GM23338 (cell line): ENCODE results near the gene TREM1. TPM values are rescaled to one million over a fixed set of nuclear protein-coding genes. Genes with fewer than 3 reads are reported as not detected.

Experiments used
- ATAC-seq: fragments of 200-7000 bp; cut with Tn5 transposase; 3 replicates; pipeline ENCODE4 v1.9.1; 2020
- DNase-seq: peaks from one replicate; pipeline ENCODE4 v3.0.0-alpha.2; 2015; ENCODE audit warnings: low spot score
- H2AFZ ChIP-seq: fragments of 200-600 bp; sonication (generic); 2 replicates; pipeline ENCODE4 v1.8.0; 2016; ENCODE audit warnings: antibody characterized with exemption, mild to moderate bottlenecking, moderate library complexity
- H3F3A ChIP-seq: fragments of 200-600 bp; sonication (generic); replicated peaks from 2 replicates; pipeline ENCODE4 v1.8.0; 2017; ENCODE audit warnings: antibody characterized with exemption, mixed run types, low read depth
- H3K27ac ChIP-seq: fragments of 200-600 bp; sonication (generic); 2 replicates; pipeline ENCODE4 v1.6.1; 2016; ENCODE audit warnings: low read depth
- H3K27me3 ChIP-seq: fragments of 200-600 bp; sonication (generic); 2 replicates; pipeline ENCODE4 v1.8.0; 2016; ENCODE audit warnings: mild to moderate bottlenecking, mixed run types, moderate library complexity; ENCODE audit not compliant: insufficient read depth
- H3K36me3 ChIP-seq: fragments of 200-600 bp; sonication (generic); 2 replicates; pipeline ENCODE4 v1.8.0; 2016; ENCODE audit warnings: mild to moderate bottlenecking; ENCODE audit not compliant: insufficient read depth
- H3K4me1 ChIP-seq: fragments of 200-600 bp; sonication (generic); 2 replicates; pipeline ENCODE4 v1.8.0; 2016; ENCODE audit warnings: mild to moderate bottlenecking, moderate library complexity; ENCODE audit not compliant: insufficient read depth
- H3K4me2 ChIP-seq: fragments of 200-600 bp; sonication (generic); 2 replicates; pipeline ENCODE4 v1.7.1; 2017; ENCODE audit warnings: mixed run types
- H3K4me3 ChIP-seq: fragments of 200-600 bp; sonication (generic); 2 replicates; pipeline ENCODE4 v1.6.1; 2016; ENCODE audit warnings: mixed run types
- H3K79me2 ChIP-seq: fragments of 200-600 bp; sonication (generic); replicated peaks from 2 replicates; pipeline ENCODE4 v1.8.0; 2017; ENCODE audit warnings: mild to moderate bottlenecking; ENCODE audit not compliant: insufficient read depth
- H3K9me2 ChIP-seq: fragments of 200-600 bp; sonication (generic); 2 replicates; pipeline ENCODE4 v1.8.0; 2017; ENCODE audit not compliant: insufficient read depth
- H4K20me1 ChIP-seq: fragments of 200-600 bp; sonication (generic); replicated peaks from 2 replicates; pipeline ENCODE4 v1.8.0; 2017; ENCODE audit warnings: mild to moderate bottlenecking; ENCODE audit not compliant: insufficient read depth
- H3K27ac Mint-ChIP-seq: 2 replicates; pipeline ENCODE4 v1.8.0; 2020; ENCODE audit warnings: inconsistent platforms, mild to moderate bottlenecking, moderate library complexity, mixed read lengths
- H3K27me3 Mint-ChIP-seq: 3 replicates; pipeline ENCODE4 v1.8.0; 2022; ENCODE audit warnings: low read depth, mild to moderate bottlenecking, moderate library complexity, mixed read lengths, inconsistent platforms; ENCODE audit not compliant: insufficient read depth, poor library complexity
- H3K36me3 Mint-ChIP-seq: 3 replicates; pipeline ENCODE4 v1.8.0; 2021; ENCODE audit warnings: low read depth, mild to moderate bottlenecking, inconsistent platforms, moderate library complexity, mixed read lengths
- H3K4me1 Mint-ChIP-seq: 3 replicates; pipeline ENCODE4 v1.8.0; 2020; ENCODE audit warnings: mild to moderate bottlenecking, inconsistent platforms, mixed read lengths
- H3K4me3 Mint-ChIP-seq: 3 replicates; pipeline ENCODE4 v1.8.0; 2021; ENCODE audit warnings: moderate library complexity, mild to moderate bottlenecking, inconsistent platforms, mixed read lengths
- H3K9me3 Mint-ChIP-seq: 3 replicates; pipeline ENCODE4 v1.8.0; 2020; ENCODE audit warnings: moderate library complexity, mild to moderate bottlenecking, inconsistent platforms, mixed read lengths
- ETS1 ChIP-seq: IDR thresholded peaks from 2 replicates; pipeline ENCODE4 v1.6.1; 2016; ENCODE audit warnings: antibody characterized with exemption
- EZH2 ChIP-seq: fragments of 200-600 bp; sonication (generic); IDR thresholded peaks from one replicate; pipeline ENCODE4 v1.8.0; 2017; ENCODE audit warnings: antibody characterized with exemption, mild to moderate bottlenecking, low read depth; ENCODE audit not compliant: unreplicated experiment
- JUNB ChIP-seq: IDR thresholded peaks from one replicate; pipeline ENCODE4 v1.6.1; 2016; ENCODE audit warnings: antibody characterized with exemption; ENCODE audit not compliant: unreplicated experiment
- NANOG ChIP-seq: IDR thresholded peaks from 2 replicates; pipeline ENCODE4 v1.6.1; 2016; ENCODE audit warnings: antibody characterized with exemption, borderline replicate concordance
- STAT1 ChIP-seq: IDR thresholded peaks from one replicate; pipeline ENCODE4 v1.6.1; 2016; ENCODE audit warnings: antibody characterized with exemption; ENCODE audit not compliant: unreplicated experiment
- ZNF462 ChIP-seq: fragments of 250-450 bp; sonication (Bioruptor Pico); IDR thresholded peaks from 2 replicates; pipeline ENCODE4 v1.5.0; 2020; ENCODE audit warnings: mild to moderate bottlenecking, moderate library complexity
- polyA plus RNA-seq: library from polyadenylated mRNA; unstranded; fragments of >200 nt; fragmentation: Nextera tagmentation; extraction: Ambion mirVana; gene quantifications from 2 replicates; pipeline ENCODE4 v1.2.1, GENCODE V29; 2016
- small RNA-seq: library from RNA; depleted of rRNA; stranded (forward); fragments of <200 nt; gene quantifications from one replicate; pipeline ENCODE3, GENCODE V24; 2014; ENCODE audit warnings: low replicate concordance
- total RNA-seq: library from RNA; depleted of rRNA; stranded (reverse); fragments of >200 nt; shearing (Covaris generic); gene quantifications from 2 replicates; pipeline ENCODE4 v1.2.3, GENCODE V29; 2014; rRNA removed

The TREM1 gene
- total and polyA plus RNA-seq, 2 experiments from 2014 or later, result not detected

DNA sequence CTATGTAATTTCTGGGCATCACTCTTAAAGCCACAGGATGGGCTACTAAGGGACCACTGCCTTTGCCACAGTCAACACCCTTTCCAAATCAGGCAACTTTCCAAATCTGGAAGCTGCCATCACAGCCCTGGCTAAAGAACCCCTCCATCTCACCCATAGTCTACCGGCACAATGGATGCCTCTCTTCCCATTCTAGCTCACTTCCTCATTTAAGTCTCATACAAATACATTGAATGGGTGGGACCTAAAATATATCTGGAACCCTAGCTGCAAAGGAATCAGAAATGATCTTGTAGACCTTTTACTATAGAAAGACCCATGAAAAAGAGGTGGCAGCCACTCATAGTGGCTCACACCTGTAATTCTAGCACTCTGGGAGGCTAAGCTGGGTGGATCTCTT lies 61.7 kb downstream of the TREM1 start:
- peaks cover 8% of the 10 kb centered on the region for H3K4me1 Mint-ChIP-seq
- H3K36me3 Mint-ChIP-seq, result no peaks in the 10 kb centered on the region; the same call in 2 of the 3 replicates
- Histone ChIP-seq H3K4me1 (no peaks in the 10 kb centered on the region), H3K4me2 (no peak overlapping the region), H2AFZ (no peak overlapping the region), H4K20me1 (no peaks in the 10 kb centered on the region), H3K27me3 (no peaks in the 10 kb centered on the region), H3K36me3 (no peaks in the 10 kb centered on the region), H3K4me3 (no peak overlapping the region), H3F3A (no peaks in the 10 kb centered on the region), H3K79me2 (no peaks in the 10 kb centered on the region), H3K27ac (no peak overlapping the region), H3K9me2 (0 out of 2 replicates have a peak, but pooled peaks cover 5% of the 10 kb centered on the region)
- DNase-seq (no peak), ATAC-seq (no peak)
- peaks cover 7% of the 10 kb centered on the region; the same call in 1 of the 3 replicates for H3K9me3 Mint-ChIP-seq
- no peak overlapping the region for H3K27ac Mint-ChIP-seq
- H3K27me3 Mint-ChIP-seq, result peaks cover 8% of the 10 kb centered on the region
- no peak overlapping the region for H3K4me3 Mint-ChIP-seq
- TF ChIP-seq ZNF462 (CRISPR knock-in tag), result no peak
- TF ChIP-seq NANOG, result no peak
- no peak for TF ChIP-seq EZH2
- TF ChIP-seq STAT1, result no peak
- no peak for TF ChIP-seq JUNB
- no peak for TF ChIP-seq ETS1

Small RNA genes lying within 50 kb of the gene (small RNA-seq; reads per million reads assigned to genes)
- not detected for gene AL391903.2
- gene AL391903.3, result not detected
- gene RNA5SP207, result 0.20 reads per million
- not detected for gene RNU6-643P

Other genes with a start within 250 kb of the TREM1 start
- 1.2 and 2.4 TPM in 2 replicates for gene UNC5CL, start 247.5 kb downstream of the TREM1 start, total RNA-seq
- gene UNC5CL, start 247.5 kb downstream of the TREM1 start, polyA plus RNA-seq, result 0.57 and 0.87 TPM in 2 replicates
- gene TSPO2, start 244.2 kb downstream of the TREM1 start, total RNA-seq, result not detected in 2 replicates
- gene TSPO2, start 244.2 kb downstream of the TREM1 start, polyA plus RNA-seq, result 0.31 TPM in 1 of 2 replicates, not detected in the other
- gene APOBEC2, start 233.5 kb downstream of the TREM1 start, total RNA-seq, result not detected in 2 replicates
- gene APOBEC2, start 233.5 kb downstream of the TREM1 start, polyA plus RNA-seq, result 0.77 and 2.4 TPM in 2 replicates
- 25.9 and 33.1 TPM in 2 replicates for gene OARD1, start 214.3 kb downstream of the TREM1 start, total RNA-seq
- 49.9 and 60.8 TPM in 2 replicates for gene OARD1, start 214.3 kb downstream of the TREM1 start, polyA plus RNA-seq
- 35.7 and 39.1 TPM in 2 replicates for gene NFYA, start 213.7 kb downstream of the TREM1 start, total RNA-seq
- 10.2 and 10.8 TPM in 2 replicates for gene NFYA, start 213.7 kb downstream of the TREM1 start, polyA plus RNA-seq
- gene TREML1, start 132.3 kb downstream of the TREM1 start, total RNA-seq, result not detected in 2 replicates
- not detected in 2 replicates for gene TREML1, start 132.3 kb downstream of the TREM1 start, polyA plus RNA-seq
- gene TREM2, start 123.6 kb downstream of the TREM1 start, total RNA-seq, result not detected in 2 replicates
- not detected in 2 replicates for gene TREM2, start 123.6 kb downstream of the TREM1 start, polyA plus RNA-seq
- gene TREML2, start 85.5 kb downstream of the TREM1 start, total RNA-seq, result 0.07 TPM in 1 of 2 replicates, not detected in the other
- gene TREML2, start 85.5 kb downstream of the TREM1 start, polyA plus RNA-seq, result 0.19 TPM in 1 of 2 replicates, not detected in the other
- not detected in 2 replicates for gene TREML4, start 58.3 kb downstream of the TREM1 start, total RNA-seq
- gene TREML4, start 58.3 kb downstream of the TREM1 start, polyA plus RNA-seq, result not detected in 2 replicates
- gene NCR2, start 48.9 kb upstream of the TREM1 start, total RNA-seq, result not detected in 2 replicates
- not detected in 2 replicates for gene NCR2, start 48.9 kb upstream of the TREM1 start, polyA plus RNA-seq